ENCODE results near the gene ZNF490.
A peak's percentile ranks its signal among the peaks of the same experiment; 100 is the strongest.
"Not testable (repeated sequence)": the region's sequence is repeated elsewhere in the genome, so short reads cannot be mapped to it uniquely, and the experiment has no call there.

The ZNF490 gene

DNA sequence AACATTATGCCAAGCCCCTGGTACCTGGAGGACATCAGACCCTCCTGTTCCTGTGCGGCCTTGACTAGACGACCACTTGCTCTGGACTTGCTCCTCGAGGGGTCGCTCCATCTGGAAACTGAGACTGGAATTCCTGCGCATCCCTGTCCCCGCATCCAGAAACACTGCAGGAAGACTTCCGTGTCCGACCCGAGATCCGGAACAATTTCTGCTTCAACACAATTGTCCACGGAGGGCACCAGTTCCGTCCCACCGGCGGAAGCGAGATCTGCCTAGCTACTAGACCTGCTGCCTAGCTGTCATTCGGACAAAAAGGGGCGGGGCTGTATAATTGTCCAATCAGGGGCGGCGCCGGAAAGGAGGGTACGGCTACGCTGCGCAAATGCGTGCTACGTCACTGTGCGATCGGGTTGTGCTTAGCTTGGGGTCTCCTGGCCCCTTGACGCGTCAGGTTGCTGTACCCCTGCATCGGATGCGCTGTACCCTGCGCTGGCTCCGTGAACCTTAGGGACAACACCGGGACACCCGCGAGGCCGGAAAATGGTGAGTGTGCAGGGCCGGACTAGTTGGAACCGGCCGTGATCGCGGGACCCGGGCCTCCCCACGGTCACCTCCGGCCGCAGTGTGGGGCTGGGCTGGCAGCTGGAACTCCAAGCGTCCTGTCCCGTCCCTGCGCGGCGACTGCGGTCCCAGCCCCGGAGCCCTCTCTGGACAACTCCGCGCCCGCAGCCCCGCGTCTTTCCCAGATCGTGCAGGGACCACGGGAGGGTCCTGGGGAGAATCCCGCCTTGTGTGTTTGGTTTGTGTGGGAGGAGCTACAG lies at the start of gene ZNF490, which contains the start of gene ZNF791:
Gene ZNF490 (minus strand): TSS at position 274 of the 821 bp plus-strand sequence. CDS start 133 bp downstream, at position 141.
Gene ZNF791 (plus strand): TSS at position 381 of the 821 bp plus-strand sequence. CDS start 160 bp downstream, at position 541.
- DNase-seq = peak; percentile 98

DNA sequence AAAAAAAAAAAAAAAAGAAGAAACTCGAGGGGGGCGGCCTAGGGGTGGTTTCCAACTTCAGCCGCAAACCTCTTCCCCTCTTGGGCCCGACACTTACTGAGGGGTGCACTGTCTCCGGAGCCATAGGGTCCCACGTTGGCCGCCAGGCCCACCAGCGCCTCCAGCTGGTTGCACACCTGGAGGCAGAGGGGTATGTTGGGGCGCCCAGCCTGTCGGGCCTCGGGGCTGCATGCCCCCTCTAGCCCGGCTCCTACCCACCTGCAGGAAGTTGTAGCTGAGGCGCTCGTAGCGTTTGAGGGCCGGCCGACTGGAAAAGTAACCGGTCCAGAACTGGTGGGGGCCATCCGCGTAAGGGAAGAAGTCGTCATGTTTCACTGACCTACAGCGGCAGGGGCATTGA lies 47.4 kb upstream of the ZNF490 start:
- DNase-seq = no peak

DNA sequence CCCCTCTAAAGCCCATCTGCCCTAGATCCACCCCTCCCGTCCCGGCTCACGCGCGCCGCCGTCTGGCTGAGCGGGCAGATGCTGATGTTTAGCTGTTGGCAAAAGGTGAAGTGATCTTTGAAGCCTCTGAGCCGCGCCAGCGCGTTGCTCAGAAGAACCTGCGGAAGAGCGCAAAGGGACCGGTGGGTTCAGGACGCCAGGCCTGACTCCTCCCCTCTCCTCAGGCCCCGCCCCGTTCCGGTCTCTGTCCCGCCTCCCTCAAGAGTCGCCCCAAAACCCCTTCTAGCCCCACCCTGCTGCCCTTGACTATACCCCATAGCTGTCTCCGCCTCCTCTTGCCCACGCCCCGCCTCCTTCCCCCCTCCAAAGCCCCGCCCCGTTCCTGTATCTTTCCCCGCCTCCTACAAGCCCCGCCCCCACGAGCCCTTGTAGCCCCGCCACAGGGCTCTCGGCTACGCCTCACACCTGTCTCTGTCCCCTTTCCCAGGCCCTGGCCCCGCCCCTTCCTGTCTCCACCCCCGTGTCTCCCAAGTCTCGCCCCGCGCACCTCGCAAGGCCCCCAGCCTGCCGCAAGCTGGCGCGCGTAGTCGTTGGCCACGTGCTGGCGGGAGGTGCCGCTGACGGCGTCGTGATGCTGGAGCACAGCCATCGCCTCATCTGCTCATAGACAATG lies 46.4 kb upstream of the ZNF490 start:
- DNase-seq = no peak

DNA sequence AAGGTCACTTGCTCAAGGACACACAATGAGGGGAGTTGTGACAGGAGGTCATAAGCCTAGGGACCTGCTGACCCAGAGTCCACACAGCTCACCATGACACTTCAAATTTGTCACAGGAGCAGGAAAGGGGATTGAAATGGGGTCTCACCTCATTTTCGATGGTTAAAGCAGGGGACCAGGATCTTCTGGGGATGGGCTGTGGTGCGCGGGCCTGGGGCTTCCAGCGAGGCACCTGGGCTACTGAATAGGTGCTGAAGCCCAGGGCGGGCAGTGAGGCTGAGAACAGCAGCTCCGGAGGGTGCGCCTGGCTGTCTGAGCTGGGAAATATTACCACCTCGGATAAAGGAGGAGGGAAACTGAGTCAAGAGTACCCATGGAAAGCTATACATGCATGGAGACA lies 44.9 kb upstream of the ZNF490 start:
- DNase-seq = no peak

DNA sequence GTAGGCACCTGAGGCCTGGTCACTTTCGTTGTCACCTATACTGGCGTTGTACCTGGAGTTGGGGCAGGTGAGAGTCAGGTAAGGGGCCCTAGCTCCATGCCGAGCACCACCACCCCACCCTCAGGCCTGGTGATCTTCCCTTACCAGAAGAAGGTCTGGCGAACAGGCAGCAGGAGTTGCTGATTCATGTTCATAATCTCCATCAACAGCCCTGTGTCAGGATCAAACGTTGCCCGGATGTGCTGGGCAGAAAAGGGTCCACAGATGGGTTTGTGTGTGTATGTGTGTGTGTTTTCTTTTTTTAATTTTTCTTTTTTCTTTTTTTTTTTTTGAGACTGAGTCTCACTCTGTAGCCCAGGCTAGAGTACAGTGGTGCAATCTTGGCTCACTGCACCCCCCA lies 41.6 kb upstream of the ZNF490 start:
- no peak for DNase-seq

DNA sequence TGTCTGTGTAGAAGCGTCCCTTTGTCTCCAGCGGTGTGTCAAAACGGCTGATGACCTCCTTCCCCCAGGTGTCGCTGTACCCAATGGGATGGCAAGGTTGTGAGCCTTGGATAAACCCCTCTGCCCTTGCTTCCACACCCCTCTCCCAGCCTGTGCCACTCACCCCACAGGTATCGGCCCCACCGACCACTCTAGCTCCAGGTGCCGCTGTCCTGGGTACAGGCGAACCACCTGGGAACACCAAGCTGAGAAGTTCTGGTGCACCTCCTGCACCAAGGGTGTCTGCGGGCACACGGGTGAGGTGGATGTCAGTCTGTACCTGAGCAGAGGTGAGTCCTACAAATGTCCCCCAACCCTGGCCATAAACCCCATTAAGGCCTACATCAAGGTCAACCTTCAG lies 39.3 kb upstream of the ZNF490 start:
- DNase-seq = no peak

DNA sequence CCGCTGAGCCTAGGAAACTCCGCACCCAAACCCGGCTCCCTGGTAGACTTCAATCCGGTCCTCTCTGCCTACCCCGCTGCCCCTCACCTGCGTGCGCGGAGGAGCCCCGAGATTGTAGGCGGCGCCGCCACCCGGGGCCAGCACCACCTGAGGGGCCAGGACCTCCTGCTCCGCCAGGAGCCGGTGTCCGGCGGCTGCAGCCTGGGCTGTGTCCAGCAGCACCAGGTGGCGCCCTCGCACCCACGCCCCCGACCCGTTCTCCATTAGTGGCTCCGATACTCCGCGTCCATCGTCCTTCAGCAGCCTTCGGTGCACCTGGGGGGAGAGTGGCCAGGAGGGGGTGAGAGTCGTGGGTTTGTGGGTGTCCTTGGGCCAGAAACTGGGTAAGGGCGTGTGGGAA lies 37.5 kb upstream of the ZNF490 start:
- DNase-seq = no peak

DNA sequence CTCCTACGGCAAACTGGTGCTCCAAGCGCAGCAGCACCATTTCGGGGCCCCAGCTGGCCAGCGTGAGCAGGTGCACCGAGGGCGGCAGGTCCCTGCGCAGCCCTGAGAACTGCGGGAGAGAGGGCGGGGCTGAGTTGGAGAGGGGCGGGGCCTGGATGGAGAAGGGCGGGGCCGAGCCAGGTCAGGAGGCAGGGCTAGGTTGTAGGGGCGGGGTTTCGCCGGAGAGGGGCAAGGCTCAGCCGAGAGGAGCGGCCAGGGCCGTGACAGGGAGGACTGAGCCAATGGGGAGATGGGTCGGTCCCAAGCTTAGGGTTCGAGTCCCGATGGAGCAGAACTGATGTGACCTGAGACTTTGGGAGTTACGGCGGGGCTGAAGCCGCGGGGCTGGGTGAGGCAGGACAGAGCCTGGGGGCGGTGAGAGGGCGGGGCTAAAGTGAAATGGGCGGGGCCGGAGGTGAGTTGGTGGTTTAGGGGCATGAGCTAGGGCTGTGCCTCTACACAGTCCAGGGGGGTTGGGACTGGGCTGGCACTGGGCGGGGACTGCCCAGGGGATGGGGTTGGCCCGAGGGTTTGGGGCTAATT lies 37.0 kb upstream of the ZNF490 start:
- no peak for DNase-seq

DNA sequence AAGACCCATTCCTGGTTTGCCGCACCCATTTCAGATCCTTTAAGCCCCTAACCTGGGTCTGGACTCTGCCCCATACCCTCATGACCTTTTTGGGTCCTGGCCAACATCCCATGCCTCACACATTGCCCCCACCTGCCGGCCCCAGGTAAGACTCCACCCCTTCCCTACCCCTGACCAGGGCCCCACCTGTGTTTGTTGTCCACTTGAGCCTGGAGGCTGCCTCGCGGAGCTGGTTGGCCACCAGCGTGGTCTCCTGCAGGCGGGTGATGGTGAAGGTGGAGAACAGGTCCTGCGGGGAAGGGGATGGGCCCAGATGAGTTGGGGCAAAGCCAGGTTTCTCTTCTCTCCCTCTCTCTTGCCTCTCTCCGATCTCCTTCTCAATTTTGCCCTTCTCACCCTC lies 36.4 kb upstream of the ZNF490 start:
- DNase-seq = no peak

DNA sequence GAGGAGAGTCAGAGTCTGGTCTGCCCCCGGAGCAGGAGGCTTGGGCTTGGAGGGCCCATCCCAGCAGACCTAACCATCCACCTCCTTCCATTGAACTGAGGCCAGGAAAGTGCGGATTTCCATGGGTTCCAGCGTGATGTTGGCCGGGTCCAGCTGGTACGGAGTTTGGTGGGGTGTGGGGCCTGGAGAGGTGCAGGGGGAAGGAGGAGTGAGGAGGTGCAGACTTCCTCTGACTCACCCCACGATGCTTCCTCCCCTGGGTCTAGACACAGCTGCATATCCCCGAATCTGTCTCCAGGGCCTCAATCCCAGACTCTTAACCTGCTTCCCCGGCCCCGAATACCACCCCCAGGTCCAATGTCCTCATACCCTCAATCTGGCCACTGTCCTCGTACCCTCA lies 35.9 kb upstream of the ZNF490 start:
- no peak for DNase-seq

DNA sequence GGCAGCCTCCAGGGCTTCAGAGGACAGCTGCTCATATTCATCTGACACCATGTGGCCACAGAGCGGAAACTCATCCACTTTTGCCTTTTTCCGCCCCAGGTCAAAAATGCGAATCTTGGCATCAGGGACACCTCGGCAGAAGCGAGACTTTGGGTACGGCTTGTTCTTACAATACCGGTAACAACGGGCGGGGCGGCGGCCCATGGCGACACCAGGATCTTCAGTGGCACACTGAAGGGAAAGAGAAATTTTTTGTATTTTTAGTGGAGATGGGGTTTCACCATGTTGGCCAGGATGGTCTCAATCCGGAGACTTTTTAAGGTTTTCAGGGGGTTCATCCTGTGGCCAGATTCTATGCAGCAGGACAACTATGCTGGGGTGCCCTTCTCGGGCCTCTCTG lies 33.1 kb upstream of the ZNF490 start:
- DNase-seq = not testable (repeated sequence)

DNA sequence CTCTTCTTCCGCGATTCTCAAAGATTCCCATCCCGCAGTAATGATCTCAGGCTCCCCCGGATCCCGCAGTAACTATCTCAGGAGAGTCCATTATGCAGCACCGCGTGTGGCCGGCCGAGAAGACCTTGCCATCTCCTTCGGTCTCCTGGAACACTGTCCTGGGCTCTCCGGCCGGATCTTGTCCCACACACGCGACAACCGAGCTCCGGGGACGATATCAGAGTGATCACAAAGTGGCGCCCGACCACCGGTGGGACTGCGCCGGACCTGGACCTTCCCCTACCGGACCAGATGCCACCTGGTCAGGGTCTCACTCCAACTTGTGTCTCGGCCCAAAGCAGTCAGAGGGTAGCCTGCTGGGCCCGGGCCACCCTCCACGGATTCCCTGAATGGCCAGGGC lies 31.9 kb upstream of the ZNF490 start:
- DNase-seq = no peak

DNA sequence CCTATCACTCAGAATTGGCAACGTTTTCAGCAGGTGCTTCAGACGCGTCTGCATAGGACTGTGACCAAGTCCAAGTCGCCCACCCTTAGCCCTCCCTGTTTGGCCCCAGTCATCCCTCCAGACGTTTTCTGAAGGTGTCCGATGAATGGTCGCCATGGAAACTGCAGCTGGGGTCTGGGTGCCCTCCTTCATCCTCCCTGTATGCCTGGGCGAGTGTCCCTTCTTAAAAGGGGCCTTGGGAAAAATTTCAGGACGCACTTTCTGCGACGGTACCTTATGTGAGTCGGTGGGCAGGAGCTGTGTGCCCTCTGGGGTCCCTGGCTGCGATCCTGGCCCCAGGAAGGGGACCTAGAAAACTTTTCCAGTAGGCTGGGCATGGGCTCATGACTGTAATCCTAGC lies 30.8 kb upstream of the ZNF490 start:
- no peak for DNase-seq

DNA sequence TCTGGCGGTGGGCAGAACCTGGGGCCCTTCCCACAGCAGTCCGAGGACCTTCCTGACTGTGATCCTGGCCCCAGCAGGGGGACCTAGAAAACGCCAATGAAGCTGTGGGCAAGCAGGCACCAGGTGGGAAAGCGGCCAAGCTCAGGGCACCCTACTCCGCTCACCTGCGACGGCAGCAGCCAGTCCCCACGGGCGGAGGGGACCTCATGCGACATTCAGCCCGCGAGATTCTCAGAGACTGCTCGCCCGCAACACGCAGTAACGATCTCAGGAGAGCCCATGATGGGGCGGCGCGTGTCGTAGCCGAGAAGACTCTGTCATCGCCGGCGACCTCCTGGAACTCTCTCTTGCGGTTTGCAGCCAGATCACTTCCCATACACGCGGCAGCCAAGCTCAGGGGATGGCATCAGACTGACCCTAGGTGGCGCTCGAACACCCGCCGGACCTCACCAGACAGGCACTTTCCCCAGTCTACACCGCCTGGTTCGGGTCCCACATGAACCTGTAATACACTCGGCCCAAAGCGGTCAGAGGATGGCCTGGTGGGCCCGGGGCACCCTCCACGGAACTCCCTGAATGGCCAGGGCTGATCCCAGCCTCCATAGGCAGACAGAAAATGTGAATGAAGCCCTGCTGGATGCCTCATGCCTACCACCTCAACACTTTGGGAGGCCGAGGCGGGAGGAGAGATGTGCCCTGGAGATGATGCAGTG lies 29.4 kb upstream of the ZNF490 start:
- peak; percentile 43 for DNase-seq

DNA sequence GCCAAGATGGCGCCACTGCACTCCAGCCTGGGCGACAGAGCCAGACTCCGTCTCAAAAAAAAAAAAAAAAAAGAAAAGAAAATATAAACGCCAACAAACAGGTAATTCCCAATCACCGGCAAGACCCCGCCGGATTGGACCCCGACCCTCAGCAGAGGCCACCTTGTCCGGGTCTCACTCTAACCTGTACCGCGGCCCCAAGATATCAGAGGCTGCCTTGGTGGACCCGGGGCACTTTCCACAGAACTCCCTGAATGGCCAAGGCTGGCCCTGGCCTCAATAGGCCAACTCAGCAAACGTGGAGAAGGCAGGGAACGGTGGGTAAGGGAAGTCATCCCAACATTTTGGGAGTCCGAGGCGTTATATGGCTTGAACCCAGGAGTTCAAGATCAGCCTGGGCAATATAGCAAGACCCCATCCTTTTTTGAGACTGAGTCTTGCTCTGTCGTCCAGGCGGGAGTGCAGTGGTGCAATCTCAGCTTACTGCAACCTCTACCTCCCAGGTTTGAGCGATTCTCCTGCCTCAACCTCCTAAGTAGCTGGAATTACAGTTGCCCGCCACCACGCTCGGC lies 28.1 kb upstream of the ZNF490 start:
- no peak for DNase-seq

DNA sequence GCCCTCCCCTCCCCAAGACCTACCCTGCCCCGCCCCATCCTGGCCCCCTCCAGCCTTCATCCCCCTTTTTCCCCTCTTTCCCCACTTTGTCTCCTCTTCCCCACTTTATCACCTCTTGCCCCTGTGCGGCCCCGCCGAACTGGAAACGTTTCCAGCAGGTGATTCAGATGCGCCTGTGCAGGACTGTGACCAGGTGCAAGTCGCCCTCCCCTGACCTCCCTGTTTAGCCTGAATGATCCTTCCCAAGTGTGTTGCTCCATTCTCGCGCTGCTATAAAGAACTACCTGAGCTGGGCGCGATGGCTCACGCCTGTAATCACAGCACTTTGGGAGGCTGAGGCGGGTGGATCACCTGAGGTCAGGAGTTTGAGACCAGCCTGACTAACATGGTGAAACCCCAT lies 26.0 kb upstream of the ZNF490 start:
- no peak for DNase-seq

DNA sequence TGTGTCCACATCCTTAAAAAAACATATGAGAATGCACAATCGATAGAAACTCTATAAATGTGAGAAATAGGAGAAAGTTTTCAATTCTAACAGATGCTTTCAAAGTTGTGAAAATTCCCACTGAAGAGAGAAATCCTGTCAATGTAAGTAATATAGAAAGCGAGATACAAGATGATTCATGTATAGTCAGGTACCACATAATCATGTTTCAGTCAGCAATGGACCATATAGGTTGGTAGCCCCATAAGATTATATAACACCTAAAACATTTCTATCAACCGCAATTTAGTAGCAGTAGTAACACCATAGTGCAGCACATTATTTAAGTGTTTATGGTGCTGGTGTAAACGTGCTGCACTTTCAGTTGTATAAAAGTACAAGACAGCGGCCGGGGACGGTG lies 18.6 kb upstream of the ZNF490 start:
- no peak for DNase-seq

DNA sequence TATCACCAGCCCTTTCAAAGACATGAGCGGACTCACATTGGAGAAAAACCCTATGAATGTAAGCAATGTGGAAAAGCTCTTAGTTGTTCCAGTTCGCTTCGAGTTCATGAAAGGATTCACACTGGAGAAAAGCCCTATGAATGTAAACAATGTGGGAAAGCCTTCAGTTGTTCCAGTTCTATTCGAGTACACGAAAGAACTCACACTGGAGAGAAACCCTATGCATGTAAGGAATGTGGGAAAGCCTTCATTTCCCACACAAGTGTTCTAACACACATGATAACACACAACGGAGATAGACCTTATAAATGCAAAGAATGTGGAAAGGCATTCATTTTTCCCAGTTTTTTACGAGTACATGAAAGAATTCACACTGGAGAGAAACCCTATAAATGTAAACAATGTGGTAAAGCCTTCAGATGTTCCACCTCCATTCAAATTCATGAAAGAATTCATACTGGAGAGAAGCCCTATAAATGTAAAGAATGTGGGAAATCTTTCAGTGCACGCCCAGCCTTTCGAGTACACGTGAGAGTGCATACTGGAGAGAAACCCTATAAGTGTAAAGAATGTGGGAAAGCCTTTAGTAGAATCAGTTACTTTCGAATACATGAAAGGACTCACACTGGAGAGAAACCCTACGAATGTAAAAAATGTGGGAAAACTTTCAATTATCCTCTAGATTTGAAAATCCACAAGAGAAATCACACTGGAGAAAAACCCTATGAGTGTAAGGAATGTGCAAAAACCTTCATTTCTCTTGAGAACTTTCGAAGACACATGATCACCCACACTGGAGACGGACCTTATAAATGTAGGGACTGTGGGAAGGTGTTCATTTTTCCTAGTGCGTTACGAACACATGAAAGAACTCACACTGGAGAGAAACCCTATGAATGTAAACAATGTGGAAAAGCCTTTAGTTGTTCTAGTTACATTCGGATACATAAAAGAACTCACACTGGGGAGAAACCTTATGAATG lies 17.7 kb upstream of the ZNF490 start:
- no peak for DNase-seq

DNA sequence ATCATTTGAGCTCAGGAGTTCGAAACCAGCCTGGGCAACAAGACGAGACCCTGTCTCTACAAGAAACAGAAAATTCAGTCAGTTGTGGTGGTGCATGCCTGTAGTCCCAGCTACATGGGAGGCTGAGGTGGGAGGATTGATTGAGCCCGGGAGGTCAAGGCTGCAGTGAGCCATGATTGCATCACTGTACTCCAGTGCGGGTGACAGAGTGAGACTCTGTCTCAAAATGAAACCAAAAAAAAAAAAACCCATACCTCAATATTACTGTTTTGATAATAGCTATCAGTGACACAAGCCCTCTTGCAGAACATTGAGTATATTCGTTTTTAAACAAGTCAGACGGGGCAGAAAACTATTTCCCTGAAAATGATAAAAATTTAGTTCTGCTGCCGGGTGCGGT lies 16.3 kb upstream of the ZNF490 start:
- no peak for DNase-seq

DNA sequence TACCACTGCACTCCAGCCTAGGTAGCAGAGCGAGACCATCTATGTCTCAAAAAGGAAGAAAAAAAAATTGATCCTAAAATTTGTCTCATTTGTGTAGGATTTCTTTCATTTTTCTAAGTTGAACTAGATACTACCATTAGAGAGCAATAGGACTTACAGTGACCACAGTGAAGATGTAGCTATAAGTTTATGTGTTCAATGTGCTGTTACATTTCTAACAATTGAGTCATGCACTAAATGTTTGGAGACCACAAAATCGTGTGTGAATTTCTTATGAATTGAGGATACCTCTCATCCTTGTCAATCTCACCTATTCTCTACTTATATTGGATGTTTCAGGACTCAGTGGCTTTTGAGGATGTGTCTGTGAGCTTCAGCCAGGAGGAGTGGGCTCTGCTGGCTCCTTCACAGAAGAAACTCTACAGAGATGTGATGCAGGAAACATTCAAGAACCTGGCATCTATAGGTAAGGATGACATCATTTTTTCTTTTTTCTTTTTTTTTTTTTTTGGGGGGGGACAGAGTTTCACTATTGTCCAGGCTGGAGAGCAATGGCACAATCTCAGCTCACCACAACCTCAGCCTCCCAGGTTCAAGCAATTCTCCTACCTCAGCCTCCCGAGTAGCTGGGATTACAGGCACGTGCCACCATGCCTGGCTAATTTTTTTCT lies 12.9 kb upstream of the ZNF490 start:
- DNase-seq = no peak
